NCI-H2171 (cell line): ENCODE measurements around the gene TIMM22.
"Not testable (repeated sequence)": the region's sequence is repeated elsewhere in the genome, so short reads cannot be mapped to it uniquely, and the experiment has no call there.

Experiments used
- DNase-seq: peaks from one replicate; lab custom pipeline; 2025; lab: John Stamatoyannopoulos, UW

Gene TIMM22

DNA sequence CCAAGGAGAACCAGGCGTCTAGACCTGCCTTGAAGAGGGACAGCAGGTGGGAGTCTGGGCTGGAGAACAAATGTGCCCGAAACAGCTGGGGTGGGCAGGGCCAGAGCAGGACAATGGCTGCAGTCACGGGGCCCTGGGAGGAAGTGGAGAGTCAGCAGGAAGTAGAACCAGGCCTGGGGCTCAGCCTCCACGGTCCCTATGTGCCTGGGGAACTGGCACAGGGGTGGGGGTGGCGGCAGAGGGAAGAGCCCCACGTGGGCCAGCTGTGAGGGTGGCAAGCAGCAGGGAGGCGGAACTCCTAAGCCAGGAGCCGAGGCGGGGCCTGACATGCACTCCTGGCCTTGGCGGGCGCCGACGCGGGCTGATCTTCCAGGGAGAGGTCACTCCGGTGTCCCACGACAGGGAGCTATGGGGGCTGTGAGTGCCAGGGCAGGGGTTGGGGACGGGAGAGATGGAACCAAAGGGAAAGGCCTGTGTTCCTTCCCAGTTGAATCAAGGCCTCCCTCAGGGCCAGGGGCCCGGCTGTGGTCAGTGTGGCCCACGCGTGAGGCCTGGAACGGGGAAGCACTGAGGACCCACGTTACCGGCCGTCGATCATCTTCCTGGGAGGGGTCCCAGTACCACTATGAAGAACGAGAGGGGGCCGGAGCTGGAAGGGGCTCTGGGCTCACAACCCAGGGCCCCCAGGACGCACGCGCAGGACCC is 42.7 kb downstream of the TIMM22 start:
- DNase-seq: no peak

DNA sequence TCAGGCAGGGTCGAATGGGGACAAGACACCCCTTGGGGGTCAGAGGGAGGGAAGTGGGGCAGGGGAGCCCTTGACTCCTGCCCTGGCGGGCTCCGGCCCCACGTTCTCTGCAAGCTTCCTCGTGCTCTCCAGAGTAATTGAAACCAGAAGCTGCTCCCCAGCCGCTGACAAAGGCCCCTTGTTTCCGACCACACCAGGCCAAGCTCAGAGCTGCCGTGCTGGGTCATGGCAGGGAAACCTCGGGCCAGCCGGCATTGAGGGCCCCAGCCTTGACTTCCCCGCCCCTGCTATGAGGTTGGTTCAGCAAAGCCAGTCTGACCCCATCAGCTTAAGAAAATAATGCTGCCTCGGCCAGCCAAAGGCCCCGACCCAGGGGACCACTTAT is 43.3 kb downstream of the TIMM22 start:
- no peak for DNase-seq

DNA sequence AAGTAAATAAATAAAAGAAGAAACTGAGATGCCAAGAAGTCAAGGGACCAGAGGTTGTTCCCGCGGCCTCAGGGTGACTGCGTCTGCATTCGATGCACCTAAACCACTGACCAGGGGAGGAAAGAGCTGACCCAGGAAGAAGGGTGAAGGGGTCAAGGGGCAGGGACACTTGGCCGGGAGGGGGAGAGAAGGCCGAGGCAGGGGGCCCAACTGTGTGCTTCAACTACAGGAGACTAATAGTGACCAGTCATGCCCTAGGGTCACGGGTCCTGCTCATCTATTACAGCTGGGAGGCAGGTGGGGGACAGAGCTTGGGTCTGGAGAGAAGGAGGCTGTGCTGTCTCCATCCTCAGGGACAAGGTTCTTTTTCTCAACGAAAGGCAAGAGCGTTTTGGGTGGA is 44.8 kb downstream of the TIMM22 start:
- DNase-seq: no peak

DNA sequence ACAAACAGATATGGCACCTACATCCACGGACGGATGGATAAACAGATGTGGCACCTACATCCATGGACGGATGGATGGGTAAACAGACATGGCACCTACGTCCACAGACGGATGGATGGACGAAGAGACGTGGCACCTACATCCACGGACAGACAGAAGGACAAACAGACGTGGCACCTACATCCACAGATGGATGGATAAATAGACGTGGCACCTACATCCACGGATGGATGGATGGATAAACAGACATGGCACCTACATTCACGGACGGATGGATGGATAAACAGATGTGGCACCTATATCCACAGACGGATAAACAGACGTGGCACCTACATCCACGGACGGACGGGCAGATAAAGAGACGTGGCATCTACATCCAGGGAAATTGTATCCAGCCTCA is 45.6 kb downstream of the TIMM22 start:
- DNase-seq: no peak

DNA sequence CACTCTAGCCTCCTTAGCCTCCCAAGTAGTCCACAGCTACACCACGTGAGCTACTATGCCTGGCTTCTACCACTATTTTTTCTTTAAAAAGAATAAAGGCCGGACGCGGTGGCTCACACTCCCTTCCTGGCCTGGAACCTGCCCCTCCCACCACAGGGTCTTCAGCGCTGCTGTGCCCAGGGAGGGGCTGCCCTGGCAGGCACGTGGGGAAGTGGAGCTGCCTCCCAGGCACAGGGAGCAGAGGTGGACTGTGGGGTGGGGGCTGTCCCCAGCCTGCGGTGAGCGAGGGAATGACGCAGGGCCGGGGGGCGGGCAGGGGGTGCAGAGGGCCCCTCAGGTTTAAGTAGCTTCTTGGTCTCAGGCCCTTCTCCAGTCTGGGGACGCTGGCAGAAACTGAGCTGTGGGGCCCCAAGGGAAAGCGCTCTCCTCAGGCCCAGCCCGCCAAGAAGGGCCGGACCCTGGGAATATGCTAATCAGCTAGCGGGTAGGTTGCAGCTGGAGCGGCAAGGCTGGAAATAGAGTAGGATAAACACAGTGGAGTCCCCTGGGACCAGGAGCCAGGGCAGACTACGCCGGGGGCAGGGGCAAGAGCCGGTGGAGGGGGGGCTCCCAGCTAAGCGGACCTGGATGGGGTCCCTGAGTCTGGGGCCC is 46.8 kb downstream of the TIMM22 start:
- DNase-seq: peak; percentile 57

DNA sequence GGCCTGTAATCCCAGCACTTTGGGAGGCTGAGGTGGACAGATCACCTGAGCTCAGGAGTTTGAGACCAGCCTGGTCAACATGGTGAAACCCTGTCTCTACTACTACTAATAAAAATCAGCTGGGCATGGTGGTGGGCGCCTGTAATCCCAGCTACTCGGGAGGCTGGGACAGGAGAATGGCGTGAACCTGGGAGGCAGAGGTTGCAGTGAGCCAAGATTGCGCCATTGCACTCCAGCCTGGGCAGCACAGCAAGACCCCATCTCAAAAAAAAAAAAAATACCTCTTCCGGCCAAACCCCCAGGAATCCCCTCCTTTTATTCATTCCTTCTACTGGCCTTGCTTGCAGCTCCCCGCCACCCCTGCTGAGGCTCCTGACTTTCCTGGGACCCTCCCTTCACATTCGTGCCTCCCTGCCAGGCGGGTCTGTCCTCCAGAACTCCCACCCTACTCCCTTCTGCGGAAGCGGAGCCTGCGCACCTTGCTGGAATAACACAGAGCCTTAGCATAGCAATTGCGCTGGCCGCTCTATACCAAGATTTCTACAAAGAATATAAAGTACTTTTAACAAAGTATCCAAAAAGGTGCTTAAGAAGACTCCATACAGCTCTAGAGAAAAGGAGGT is 47.6 kb downstream of the TIMM22 start:
- not testable (repeated sequence) for DNase-seq

DNA sequence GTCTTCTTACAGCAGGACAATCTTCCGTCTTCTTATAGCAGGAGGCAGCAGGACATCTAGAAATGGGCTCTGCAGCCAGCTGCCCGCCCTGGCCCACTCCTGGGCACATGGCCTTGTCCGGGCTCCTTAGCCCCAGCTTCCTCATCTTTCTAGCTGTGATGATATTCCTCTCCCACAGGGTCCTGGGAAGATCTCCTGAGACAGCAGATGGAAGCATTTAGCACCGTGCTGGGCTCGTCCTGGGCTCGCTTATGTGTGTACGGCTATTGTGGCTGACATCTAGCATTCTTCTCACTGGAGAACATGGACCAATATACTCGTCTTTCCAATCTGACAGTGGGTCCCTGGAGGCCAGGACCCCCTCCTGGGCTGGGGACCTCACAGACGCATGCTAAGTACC is 48.5 kb downstream of the TIMM22 start:
- no peak for DNase-seq

DNA sequence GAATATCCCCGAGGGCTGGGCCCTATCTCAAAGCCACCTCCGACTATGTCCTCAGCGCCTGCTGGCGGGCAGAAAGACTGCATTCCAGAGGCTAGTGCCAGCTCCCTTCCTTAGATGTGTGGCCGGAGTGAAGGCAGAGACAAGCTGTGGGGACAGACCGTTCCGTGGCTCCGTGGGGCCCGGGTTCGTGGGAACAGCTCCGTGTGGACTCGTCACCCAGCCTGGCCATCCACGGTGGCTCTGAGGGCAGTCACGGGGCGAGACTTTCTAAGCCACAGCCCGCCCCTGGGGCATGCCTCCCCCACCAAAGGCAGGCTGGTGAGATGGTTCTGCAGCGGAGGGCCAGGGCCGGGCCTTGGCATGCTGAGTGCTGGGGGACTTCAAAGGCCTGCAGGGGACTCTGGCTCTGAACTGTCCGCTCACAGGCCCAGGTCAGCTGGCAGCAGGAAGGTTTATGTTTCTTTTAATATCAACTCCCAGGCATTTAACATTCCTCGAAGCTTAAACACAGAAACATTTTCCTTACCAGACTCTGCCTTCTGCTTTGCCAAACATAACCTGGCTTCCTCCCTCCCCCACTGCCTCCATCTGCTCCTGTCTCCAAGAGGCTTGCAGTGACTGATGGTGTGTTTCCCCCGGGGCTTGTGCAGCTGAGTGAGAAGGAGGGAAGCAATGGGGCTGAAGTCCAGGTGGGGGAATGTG is 50.4 kb downstream of the TIMM22 start:
- peak; percentile 90 for DNase-seq

DNA sequence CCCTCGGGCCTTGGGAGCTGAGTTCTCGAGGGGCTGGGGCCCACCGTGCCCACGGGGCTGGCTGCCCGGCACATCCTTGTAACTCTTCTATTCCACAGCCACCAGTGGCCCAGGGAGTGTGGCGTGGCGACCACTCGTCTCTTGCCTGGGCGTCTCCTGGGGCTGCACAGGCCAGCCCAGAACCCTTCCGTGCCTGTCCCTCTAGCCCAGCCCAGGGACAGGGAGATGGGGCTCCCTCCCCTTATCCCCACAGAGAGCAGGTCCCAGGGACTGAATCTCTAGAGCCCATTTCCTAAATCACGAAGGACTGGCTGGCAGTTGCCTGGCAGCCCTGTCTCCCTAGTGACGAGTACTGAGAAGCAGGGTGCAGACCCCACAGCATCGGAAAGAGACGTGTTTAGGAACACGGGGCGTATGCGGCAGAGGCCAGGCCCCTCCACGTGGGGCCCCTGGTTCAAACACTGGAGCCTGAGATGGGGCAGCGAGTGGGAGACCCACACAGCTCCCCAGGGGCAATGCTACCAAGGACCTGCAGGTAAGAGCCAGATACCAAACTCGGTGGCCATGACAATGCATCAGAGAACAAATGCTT is 51.0 kb downstream of the TIMM22 start:
- DNase-seq: no peak

DNA sequence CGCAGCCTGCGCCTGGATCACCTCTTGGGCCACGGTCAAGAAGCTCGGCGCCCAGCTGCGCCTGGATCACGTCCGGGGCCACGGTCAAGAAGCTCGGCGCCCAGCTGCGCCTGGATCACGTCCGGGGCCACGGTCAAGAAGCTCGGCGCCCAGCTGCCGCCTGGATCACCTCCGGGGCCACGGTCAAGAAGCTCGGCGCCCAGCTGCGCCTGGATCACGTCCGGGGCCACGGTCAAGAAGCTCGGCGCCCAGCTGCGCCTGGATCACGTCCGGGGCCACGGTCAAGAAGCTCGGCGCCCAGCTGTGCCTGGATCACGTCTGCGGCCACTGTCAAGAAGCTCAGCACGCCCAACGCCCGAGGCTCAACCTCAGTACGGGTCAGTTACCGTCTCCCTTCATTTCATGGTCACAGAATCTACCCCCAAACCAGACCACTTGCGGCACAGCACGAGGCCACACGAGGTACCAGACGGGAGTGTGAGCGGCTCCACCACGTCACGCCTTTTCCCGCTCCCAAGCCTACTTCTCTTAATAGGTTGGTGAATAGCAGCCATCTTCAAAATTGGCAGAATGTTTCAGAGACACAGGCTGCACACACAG is 51.7 kb downstream of the TIMM22 start:
- DNase-seq: not testable (repeated sequence)

DNA sequence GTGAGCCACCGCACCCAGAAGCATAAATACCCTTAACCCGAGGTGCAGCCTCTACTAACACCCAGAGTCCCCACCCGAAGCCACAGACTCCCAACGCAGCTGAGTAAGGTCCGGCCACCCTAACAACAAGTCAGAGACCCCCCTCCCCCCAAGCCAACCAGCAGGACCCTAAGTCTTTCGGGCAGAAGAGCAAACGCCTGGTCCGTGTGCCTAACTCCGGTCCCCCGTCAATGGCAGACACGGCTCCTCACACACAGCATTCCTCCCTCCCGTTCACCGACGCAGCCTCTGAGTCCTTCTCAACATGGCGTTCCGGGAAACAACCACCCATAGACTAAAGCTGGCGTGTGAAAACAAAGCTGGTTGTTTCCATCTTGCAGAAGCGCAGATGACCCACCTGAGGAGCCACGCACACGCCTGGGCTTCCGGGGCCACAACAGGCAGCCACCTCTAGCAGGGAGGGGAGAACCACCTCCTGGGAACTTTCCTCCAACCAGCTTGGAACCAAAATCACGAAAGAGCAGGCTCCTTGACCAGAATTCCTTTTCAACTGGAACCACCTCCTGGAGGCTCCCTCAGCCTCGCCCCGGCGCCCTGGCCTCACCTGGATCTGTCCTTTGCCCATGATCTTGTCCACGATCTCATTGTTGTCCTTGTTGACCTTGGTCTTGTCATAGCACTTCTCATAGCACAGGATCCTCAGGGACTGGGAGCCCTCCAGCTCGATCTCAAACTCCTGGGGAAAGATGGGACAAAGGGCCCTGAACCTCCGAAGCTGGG is 52.7 kb downstream of the TIMM22 start:
- no peak for DNase-seq

DNA sequence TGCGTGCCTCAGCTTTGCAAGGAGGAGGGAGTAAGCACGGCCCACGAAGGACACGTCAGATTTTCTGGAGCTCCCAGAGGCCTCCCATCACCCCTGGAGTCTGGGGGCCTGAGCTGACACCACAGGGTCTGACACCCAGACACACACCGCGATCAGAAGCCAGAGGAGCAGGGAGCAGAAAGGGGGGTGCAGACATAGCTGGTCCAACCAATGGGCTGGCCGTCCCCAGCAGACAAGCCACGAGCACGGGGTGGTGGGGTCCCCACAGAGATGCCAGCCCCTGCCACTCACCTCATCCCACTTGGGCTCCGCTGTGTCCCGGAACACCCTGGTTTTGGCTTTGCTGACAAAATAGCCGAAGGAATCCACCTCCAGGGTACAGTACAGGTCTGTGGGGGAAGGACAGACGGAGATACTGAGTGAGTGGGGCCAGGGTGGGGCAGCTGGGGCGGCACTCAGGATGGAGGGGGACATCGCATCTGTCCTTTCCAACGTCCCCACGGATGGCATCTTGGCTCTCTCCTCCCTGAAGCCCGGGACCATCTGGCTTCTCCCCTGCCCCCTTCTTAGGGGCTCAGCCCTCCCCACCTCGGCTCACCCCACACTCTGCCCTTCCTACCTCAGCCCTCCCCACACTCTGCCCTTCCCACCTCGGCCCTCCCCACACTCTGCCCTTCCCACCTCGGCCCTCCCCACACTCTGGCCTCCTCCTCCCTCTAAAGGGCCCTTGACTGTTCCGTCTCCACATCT is 53.5 kb downstream of the TIMM22 start:
- no peak for DNase-seq

DNA sequence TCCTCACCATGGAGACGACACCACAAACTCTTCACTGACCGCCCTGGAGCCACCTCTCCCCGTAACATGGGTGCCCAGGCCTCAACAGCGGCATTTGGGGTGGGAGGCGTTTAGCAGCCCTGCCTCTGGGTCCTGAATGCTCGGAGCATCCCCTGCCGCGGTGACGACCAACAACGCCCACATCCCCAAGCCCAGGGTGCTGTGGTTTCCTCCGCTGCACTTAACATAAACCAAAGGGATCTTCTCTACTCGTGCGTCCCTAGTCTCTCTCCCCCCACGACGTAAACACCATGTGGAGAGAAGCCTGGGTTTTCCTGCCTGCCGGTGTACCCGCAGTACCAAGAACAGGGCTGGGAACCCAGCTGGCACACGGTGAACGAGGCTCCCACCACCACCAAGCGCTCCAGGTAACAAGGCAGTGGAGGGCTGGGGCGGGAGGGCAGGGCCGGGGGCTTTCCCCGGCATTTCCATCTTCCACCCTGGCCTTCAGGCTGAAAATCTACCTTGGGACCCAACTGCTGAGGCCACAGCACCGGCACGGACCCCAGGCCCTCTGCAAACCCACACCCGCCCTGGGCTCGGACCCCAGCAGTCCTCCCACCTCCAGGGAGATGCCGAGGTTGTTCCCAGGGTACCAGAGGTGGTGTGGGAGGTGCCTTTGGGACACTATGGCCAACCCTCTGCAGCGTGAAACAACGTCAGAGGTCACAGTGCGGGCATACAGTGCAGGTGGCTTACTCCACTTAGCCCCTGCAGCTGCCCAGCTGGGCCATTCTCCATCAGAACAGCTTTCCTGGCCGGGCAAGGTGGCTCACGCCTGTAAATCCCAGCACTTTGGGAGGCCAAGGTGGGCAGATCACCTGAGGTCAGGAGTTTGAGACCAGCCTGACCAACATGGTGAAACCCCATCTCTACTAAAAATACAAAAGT is 54.3 kb downstream of the TIMM22 start:
- DNase-seq: no peak
